NOMO-1 (cell line): ENCODE measurements around the gene TMEM242.

Experiments used
- DNase-seq, 2 experiments: peaks; one replicate each; lab custom pipeline; 2025; ENCODE audit not compliant: unreplicated experiment in 2 of 2; lab: John Stamatoyannopoulos, UW

TMEM242 gene

DNA sequence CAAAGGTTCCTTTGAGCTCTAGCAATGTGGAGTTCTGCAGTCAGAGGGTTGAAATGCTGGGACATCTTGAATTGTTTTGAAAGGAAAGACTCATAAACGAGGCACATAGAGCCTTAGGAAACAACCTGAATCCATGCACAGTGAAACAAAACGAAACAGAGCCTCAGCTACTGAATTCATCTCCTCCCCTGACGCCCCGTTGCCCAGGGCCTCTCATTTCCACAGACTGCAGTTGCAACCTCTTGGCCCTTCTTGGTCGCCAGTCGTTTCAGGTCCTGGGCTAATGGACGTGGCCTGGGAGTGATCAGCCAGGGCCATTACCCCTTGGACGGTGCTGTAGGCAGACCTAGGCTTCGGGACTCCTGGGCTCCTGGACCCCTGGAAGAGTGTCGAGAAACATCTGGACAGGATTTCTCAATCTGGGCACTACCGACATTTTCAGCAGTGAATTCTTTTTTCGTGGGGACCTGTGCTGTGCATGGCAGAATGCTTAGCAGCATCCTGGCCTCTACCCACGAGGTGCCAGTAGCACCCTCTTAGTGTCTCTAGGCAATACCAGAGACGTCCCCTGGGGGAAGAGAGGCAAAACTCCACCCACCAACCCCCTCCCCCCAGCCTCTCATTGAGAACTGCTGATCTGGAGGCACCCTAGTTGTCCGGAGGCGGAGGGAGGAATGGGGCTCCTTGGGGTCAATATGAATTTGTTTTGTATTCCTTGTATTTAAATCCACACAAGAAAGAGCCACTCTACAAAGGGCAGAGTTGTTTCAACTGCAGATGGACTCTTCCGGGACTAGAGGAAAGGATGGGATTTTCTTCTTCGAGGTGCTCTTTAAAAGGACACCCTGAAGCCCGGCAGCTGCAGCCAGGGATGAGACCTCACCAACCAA is 50.2 kb downstream of the TMEM242 start:
- no peak for DNase-seq

DNA sequence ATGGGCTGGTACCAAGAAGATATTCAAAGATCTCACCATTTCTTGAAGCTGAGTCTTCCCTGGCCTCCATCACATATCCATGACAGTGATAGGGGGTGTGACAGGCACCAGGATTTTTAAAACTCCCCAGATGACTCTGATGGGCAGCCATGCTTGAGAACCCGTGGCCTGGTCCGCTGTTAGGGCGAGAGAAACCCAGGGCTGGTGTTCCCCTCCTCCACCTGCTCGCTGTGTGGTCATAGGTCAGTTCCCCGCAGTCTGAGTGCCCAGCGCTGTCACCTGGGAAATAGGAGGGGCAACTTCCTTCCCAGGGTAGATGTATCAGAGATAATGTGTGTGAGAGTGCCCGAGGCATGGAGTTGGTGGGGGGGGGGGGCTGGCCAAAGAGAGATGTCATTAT is 50.9 kb downstream of the TMEM242 start:
- DNase-seq = no peak

DNA sequence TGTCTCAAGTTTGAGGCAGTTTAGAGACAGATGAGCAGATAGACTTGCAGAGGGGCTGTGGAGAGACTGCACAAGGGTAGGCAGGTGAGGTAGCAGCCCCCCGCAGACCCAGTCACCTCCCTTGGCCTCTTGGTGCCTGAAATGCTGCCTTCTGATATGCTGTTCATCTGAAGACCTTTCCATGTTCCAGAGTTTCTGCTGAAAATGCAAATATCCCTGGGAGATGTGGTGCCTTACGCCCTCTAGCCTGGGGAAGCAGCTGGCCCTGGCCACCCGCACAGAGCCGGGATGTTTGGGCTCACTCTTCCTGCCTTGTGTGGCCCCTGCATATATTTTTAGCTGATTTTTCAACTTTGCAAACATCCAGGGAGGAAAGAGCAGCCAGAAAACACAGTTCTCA is 51.4 kb downstream of the TMEM242 start:
- DNase-seq = no peak

DNA sequence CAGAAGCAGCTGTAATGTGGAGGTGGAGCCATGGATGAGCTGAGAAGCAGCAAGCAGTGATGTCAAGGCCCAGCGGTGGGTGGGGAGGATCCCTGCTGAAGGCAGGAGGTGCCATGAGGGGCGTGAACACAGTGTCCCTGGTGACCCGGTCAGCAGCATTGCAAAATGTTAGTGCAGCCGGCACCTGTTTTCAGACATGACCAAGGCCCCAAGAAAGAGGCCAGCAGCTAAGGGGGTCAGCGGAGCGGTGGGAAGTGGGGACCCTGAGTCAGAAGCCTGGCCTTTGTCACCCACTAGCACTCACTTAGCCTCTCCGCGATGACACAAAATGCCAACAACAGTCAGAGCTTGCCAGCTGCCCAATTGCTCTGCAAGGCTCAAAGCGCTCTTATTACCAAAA is 51.9 kb downstream of the TMEM242 start:
- no peak for DNase-seq

DNA sequence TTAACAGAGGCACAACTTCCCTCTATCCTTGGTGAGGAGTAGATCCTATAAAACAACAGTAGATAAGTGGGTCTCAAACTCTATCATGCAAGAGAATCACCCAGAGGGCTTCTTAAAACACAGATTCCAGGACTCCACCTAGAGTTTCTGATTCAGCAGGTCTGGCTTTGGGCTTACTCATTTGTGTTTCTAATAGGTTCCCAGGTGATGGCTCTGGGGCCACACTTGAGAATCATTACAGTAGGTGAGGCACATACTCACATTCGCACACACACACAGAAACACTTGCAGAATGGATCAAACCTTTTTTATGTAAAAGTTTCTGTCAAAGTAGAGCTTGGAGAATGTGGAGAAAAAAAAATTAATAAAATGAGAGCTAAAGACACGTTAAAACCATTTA is 52.4 kb downstream of the TMEM242 start:
- DNase-seq = no peak

- DNase-seq = no peak
Observed at GRCh38 chr6:157270308-157270707, 53.0 kb downstream of the TMEM242 start.

DNA sequence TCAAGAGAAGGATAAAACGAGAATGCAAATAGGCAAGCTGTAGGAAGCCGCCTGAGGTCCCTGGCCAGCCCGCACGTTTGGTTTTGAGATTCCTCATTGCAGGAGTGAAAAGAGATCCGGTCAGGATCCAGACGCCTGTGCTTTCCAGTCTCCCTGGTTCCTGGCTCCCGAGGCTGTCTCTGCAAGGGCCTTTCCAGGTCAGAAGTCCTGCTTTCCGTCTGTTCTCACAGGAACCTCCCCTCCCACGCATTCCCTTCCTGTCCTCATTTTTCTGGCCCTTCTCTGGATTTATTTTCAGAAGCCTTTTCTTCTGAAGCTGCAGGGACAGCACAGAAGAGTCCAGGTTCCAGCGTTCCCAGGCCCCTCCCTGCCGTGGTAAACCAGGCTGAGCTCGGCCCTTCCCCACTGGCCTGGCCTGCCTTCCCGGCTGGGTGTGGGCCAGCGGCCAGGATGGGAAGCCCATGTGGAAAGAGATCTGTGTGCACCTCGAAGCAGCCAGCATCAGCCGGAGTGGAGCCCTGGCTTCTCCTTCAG is 54.0 kb downstream of the TMEM242 start:
- DNase-seq = no peak

GRCh38 chr6:157268835-157269234 is 54.5 kb downstream of the TMEM242 start:
- DNase-seq = no peak

DNA sequence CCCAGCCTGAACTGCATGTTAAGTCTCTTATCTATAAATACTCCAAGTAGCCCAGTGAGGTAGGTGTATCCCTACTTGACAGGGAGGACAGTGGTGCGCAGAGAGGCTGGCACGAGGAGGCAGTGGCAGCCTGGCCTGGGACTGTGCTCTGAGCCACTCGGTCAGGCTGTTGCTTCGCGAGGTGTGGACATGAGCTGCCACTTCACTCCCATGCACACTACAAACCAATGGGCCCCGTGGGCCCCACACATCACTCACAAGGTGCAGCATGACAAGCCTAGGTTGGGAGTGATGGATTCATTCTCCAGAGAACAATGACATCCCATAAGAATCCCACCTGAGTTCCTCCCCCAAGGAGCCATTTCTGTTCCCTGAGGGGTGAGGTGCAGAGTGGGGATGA is 54.9 kb downstream of the TMEM242 start:
- DNase-seq = no peak

DNA sequence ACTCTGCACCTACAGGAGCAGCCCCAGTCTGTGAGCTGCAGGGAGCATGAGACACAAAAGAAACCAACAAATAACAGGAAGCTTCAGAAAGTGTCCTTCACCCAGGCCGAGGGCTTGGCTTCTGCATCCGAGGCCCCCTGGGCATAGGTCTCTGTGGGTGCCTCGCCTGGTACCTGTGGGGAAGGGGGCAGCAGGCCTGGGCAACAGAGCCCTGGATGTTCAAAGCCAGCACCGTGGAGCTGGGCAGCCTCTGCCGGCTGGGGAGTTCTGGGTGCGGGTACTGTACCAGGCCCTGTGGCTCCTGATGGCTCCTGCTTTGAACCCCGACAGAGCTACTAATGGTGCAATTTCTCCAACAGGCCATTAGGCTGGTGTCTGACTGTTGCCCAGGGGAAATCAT is 55.7 kb downstream of the TMEM242 start:
- no peak for DNase-seq

GRCh38 chr6:157267109-157267611 is 56.2 kb downstream of the TMEM242 start:
- DNase-seq = no peak

DNA sequence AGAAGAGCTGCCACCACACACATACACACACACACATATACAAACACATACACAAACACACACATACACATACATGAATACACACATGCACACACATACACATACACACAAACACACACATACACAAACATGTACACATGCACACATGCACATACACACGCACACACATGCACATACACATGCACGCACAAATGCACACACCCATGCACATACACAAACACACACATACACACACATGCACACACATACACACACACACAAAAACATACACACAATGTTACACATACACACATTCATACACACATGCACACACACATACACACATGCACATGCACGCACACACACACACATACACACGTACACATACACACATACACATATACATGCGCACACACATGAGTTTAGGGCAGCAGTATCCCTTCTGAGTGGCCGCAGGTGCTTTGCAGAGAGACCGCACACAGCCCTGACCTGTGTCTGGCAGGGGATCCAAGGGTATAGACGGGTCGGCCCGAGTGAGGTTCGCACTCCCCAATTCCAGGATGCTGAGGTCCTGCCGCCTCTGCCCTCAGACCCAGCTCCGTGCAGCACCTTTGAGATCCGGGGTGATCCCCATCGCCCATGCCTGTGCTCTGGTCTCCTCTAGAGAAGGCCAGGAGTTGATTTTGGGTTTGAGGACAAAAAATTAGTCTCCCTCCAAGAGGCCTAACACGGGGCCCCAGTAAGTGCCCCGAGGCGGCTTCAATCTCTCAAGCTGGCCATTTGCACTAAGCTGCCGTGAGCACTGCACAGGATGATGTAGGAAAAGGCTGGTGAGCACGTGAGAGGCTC is 56.8 kb downstream of the TMEM242 start:
- no peak for DNase-seq

GRCh38 chr6:157265635-157266034 is 57.7 kb downstream of the TMEM242 start:
- DNase-seq = no peak

DNA sequence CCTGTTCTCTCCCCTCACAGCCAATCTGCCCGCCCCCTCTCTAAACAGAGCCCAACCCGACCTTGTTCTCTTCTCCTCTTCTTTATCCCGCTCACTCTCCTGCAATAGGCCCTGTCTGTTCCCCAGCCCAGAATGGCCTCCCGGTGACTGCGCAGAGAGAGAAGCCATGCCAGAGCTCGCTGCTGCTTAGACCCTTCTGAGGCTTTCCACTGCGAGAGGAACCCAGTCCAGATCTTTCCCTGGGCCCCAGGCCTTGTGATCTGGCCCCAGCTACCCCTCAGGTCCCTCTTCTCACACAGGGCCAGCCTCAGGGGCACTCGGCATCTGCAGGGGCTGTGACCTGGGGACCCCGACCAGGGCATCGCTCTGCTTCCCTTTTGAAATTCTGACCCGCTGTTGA is 58.1 kb downstream of the TMEM242 start:
- no peak for DNase-seq

GRCh38 chr6:157264701-157265100 is 58.6 kb downstream of the TMEM242 start:
- no peak for DNase-seq

GRCh38 chr6:157263881-157264397 is 59.4 kb downstream of the TMEM242 start:
- no peak for DNase-seq

DNA sequence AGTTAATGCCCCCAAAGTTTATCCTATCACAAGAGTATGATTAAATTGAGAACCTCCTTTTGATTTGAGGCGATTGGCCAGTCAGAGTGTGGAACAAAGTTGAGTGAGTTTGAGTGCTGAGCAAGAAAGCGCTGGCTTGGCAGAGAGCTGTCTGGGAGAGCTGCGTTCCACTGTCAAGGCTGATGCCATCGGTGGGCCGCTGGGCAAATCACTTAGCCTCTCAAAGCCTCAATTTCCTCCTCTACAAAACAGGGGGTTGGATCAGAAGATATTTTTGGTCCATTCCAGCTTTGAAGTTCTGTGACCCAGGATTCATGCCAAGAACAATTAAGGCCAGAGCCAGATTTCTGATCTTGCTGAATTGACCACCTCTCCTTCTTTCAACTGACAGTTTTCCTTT is 60.2 kb downstream of the TMEM242 start:
- no peak for DNase-seq

GRCh38 chr6:157261606-157262005 is 61.7 kb downstream of the TMEM242 start:
- no peak for DNase-seq

DNA sequence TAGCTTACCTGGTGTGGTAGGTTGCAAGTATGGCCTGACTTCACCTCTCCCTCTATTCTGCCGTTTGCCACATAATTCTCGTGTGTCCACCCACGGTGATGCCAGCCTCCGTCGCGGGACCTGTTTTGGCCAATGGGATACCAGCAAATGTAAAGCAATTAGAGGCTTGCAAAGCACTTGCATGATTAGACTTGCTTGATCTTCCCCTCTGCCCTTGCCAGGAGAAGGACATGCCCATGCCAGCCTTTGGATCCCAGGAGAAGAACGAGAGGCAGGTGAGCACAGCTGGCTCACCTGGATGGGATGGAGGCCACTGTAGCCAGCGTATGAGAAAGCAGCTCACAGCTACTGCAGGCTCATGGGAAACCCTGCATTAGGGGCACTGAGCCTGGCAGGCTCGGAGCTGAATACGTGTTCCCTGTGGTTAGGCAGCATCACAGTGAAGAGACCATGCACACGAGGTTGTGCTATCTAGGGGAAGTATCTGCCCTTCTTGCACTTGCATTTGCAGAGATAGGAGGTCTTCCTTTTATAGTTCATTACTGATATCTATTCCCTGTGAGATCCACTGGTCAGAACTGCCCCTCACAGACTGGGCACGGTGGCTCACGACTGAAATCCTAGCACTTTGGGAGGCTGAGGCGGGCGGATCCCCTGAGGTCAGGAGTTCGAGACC is 62.4 kb downstream of the TMEM242 start:
- DNase-seq = no peak

GRCh38 chr6:157259443-157259842 is 63.9 kb downstream of the TMEM242 start:
- no peak for DNase-seq

DNA sequence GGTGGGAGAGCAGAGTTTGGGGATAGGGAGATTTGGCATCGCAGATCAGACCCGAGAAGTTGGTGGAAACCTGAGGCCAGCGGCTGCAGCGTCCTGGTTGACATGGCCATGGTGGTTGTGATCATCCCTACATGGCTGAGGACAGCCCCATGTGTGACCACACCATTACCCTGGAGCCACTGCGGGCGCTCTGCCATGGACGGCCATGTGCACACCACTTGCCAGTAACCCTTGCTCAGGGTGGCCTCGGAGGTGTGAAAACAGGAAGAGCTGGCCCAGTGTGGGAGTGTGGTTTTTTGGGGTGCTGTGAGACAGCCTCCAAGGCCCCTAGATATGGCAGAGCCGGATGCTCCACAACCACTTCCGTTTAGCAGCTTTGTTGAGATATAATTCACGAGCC is 64.4 kb downstream of the TMEM242 start:
- DNase-seq = no peak
